HUES48 (cell line): ENCODE results near the gene ZNF18.
"Not testable (repeated sequence)": the region's sequence is repeated elsewhere in the genome, so short reads cannot be mapped to it uniquely, and the experiment has no call there.

Source experiments
- H3K27ac ChIP-seq: one replicate; pipeline ENCODE4 v1.7.0; 2013; ENCODE audit warnings: low read depth, low read length, inconsistent platforms
- H3K27me3 ChIP-seq: 2 replicates; pipeline ENCODE4 v1.6.1; 2013; ENCODE audit warnings: mild to moderate bottlenecking, low read length; ENCODE audit not compliant: control insufficient read depth, insufficient read depth
- H3K36me3 ChIP-seq: 2 replicates; pipeline ENCODE4 v1.6.1; 2013; ENCODE audit warnings: low read length; ENCODE audit not compliant: control insufficient read depth, insufficient read depth
- H3K4me1 ChIP-seq: 2 replicates; pipeline ENCODE4 v1.6.1; 2013; ENCODE audit warnings: mild to moderate bottlenecking, low read length; ENCODE audit not compliant: control insufficient read depth, insufficient read depth
- H3K4me3 ChIP-seq: 2 replicates; pipeline ENCODE4 v1.5.1; 2013; ENCODE audit warnings: mild to moderate bottlenecking, low read depth, low read length
- H3K9ac ChIP-seq: 2 replicates; pipeline ENCODE4 v1.6.1; 2013; ENCODE audit warnings: mild to moderate bottlenecking, low read depth, low read length, moderate library complexity
- H3K9me3 ChIP-seq: 2 replicates; pipeline ENCODE4 v1.6.1; 2013; ENCODE audit warnings: low read length; ENCODE audit not compliant: control insufficient read depth, insufficient read depth

Gene ZNF18

GRCh38 chr17:11948789-11949188 lies 48.5 kb downstream of the ZNF18 start:
- Histone ChIP-seq H3K27ac (no peak overlapping the region), H3K4me3 (no peak overlapping the region), H3K4me1 (no peaks in the 10 kb centered on the region)

GRCh38 chr17:11944587-11944986 lies 52.7 kb downstream of the ZNF18 start:
- Histone ChIP-seq H3K9me3 (no peaks in the 10 kb centered on the region), H3K27ac (no peak overlapping the region), H3K4me3 (no peak overlapping the region), H3K4me1 (no peaks in the 10 kb centered on the region), H3K9ac (no peak overlapping the region), H3K27me3 (no peaks in the 10 kb centered on the region), H3K36me3 (no peaks in the 10 kb centered on the region)

More at GRCh38 chr17:11948789-11949188, 48.5 kb downstream of the ZNF18 start:
- Histone ChIP-seq H3K36me3 (0 out of 2 replicates have a peak, but pooled peaks cover 2% of the 10 kb centered on the region), H3K27me3 (no peaks in the 10 kb centered on the region), H3K9me3 (peaks cover 7% of the 10 kb centered on the region; the same call in 1 of the 2 replicates), H3K9ac (no peak overlapping the region)

- Histone ChIP-seq H3K9me3 (no peaks in the 10 kb centered on the region), H3K27me3 (no peaks in the 10 kb centered on the region), H3K9ac (no peak overlapping the region), H3K4me1 (no peaks in the 10 kb centered on the region), H3K27ac (no peak overlapping the region), H3K36me3 (no peaks in the 10 kb centered on the region), H3K4me3 (no peak overlapping the region)
Measured at GRCh38 chr17:11943759-11944347, 53.4 kb downstream of the ZNF18 start.

DNA sequence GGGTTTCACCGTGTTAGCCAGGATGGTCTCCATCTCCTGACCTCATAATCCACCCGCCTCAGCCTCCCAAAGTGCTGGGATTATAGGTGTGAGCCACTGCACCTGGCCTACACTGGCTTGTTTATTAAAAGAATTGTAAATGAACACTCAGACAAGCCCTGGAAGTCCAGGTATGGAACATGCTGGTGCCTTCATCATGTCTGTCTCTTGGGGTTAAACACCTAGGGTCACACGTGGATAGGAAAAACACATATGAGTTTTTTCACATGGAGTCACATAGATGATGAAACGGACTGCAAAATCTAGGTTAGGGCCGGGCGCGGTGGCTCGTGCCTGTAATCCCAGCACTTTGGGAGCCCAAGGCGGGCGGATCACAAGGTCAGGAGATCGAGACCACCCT lies 54.2 kb downstream of the ZNF18 start:
- H3K9me3 ChIP-seq, H3K4me3 ChIP-seq, H3K4me1 ChIP-seq, H3K9ac ChIP-seq, H3K27me3 ChIP-seq, H3K36me3 ChIP-seq, H3K27ac ChIP-seq: not testable (repeated sequence)

- H3K9me3 ChIP-seq, result no peaks in the 10 kb centered on the region
- no peak overlapping the region for H3K27ac ChIP-seq
- H3K4me1 ChIP-seq, result 0 out of 2 replicates have a peak, but pooled peaks cover 1% of the 10 kb centered on the region
Measured at GRCh38 chr17:11940904-11941303, 56.4 kb downstream of the ZNF18 start.

DNA sequence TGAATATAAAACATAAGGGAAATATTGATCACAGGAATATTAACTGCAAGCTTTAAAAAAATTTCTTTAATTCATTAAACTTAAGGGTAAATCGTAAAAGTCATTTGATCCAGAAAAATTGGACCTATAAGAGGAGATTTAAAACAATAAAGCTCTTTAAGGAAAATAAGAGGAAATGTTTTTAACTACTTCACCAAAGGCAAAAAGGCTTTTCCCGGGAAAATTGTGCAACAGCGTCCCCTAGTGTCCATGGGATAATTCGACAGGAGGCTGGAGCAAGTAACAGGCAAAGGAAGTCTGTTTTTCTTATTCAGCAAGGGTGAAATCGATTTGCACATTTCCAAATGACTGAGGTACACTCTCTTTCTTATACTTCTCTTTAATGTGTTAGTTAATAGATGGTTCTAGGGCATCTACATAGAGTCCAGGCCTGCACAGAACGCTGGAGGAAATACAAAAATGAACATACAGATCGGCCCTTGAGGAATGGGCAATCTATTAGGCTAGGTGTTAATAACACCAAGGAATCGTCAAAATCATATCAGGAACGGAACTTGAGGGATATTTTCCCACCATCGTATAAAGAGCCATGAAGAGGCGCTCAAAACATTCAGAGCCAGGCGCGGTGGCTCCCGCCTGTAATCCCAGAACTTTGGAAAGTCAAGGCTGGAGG lies 61.4 kb downstream of the ZNF18 start:
- no peak overlapping the region for H3K4me3 ChIP-seq
- no peak overlapping the region for H3K9ac ChIP-seq
- H3K4me1 ChIP-seq, result 0 out of 2 replicates have a peak, but pooled peaks cover 2% of the 10 kb centered on the region
- no peak overlapping the region for H3K27ac ChIP-seq
- no peaks in the 10 kb centered on the region for H3K9me3 ChIP-seq
- no peaks in the 10 kb centered on the region for H3K36me3 ChIP-seq
- no peaks in the 10 kb centered on the region for H3K27me3 ChIP-seq

More at GRCh38 chr17:11940904-11941303, 56.4 kb downstream of the ZNF18 start:
- H3K9ac ChIP-seq, result no peak overlapping the region
- H3K4me3 ChIP-seq, result no peak overlapping the region
- no peaks in the 10 kb centered on the region for H3K27me3 ChIP-seq
- no peaks in the 10 kb centered on the region for H3K36me3 ChIP-seq

GRCh38 chr17:11932337-11932898 lies 64.9 kb downstream of the ZNF18 start:
- Histone ChIP-seq H3K4me3 (no peak overlapping the region), H3K36me3 (no peaks in the 10 kb centered on the region), H3K27ac (no peak overlapping the region), H3K27me3 (no peaks in the 10 kb centered on the region), H3K4me1 (peaks cover 9% of the 10 kb centered on the region; the same call in 1 of the 2 replicates), H3K9me3 (no peaks in the 10 kb centered on the region), H3K9ac (no peak overlapping the region)

DNA sequence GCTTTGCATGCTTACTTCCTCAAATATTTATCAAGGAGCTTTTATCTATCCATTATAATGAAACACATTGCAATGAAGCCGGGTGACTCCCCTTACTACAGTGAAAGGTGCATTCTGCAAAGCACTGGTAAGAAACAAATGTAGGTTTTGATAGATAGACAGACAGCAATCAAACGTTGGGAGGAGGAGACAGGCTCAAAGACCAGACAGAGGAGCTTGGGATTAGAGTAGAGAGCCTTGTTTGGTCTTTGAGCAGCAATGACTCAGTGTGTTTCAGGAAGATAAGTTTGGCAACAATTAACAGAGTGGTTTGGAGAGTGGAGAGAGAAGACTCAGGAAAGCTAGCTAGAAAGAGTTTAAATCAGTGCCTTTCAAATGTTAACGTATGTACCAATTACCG lies 68.8 kb downstream of the ZNF18 start:
- Histone ChIP-seq H3K27ac (peak overlapping the region; percentile 32), H3K9ac (no peak overlapping the region), H3K9me3 (no peaks in the 10 kb centered on the region), H3K4me1 (peaks cover 7% of the 10 kb centered on the region; the same call in 1 of the 2 replicates), H3K27me3 (no peaks in the 10 kb centered on the region), H3K4me3 (no peak overlapping the region), H3K36me3 (no peaks in the 10 kb centered on the region)
